ENCODE data around the gene CEP57.

CEP57 gene

DNA sequence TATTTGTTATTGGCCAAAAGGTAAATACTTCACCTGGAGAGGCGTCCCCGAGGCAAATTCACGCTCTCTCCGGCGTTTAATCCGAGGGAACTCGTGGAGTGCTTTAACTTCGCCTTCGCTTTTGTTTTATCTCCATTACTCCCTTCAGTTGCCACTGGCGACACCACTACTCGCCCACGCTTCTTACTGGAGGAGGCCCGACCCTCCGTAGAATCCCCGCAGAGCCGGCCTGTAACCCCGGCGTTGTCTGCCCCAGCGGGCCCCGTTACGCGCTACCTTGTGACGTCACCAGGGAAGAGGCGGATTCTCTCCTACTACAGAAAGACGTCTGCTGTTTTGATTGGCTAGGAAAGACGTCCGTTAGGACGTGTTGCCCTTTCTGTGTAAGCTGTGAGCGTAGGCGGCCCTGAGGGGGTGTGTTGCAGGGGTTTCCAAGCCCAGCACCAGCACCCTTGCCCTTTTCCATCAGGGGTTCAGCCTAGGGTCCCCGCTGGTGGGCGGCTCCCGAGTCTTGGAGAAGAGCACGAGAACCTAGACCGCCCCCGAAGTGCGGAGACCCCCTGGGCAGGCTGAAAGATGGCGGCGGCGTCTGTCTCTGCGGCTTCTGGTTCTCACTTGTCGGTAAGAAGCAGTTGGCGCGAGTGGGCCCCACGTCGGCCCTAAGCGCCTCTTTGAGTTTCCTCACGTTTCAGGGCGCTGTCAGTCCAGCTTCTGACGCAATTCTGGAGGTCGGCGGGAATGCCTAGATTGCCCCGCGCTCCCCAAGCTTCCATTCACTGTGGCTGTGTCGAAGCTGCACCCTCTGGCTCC, at the start of gene CEP57:
Gene CEP57, plus strand, starts transcription at position 376 of the 810 bp plus-strand sequence. Its CDS starts 201 bp downstream, at position 577.
- peak; percentile 94 for DNase-seq (ENCODE audit: low spot score)

DNA sequence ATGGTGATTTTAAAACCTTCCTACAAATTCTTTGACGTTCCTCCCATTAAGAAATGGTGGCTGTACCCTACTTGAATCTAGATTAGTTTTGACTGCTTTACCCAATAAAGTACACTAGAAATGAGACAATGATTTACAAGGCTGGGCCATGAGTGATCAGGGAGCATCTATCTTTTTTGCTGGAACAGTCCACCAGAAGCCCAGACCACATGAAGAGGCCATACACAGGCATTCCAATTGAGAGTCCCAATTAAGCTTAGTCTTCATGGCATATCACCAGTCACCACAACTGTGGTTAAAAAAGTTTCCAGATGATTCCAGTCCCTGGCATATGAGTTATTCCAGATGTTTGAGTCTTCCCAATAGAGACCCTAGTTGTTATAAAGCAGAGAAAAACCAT, 40.2 kb upstream of the CEP57 start:
- DNase-seq (ENCODE audit: low spot score), result no peak

DNA sequence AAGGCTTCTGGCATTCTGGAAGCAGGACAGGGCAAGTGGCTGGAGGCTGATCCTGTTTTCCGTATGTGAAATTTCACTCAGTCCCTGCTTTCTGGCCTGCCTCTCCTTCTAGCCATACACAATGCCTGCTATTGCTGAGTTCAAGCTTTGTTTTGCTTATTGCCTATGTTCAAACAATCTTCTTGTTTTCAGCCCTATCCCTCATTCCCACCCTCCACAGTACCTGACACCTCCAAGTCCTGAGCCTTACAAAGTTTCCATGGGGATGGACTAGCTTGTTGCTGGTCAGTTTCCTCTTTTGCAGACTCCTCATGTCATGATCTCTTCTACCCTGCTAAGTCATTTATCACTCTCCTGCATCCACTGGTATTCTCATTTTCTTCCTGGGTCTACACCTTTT, 38.8 kb upstream of the CEP57 start:
- DNase-seq (ENCODE audit: low spot score), result no peak

DNA sequence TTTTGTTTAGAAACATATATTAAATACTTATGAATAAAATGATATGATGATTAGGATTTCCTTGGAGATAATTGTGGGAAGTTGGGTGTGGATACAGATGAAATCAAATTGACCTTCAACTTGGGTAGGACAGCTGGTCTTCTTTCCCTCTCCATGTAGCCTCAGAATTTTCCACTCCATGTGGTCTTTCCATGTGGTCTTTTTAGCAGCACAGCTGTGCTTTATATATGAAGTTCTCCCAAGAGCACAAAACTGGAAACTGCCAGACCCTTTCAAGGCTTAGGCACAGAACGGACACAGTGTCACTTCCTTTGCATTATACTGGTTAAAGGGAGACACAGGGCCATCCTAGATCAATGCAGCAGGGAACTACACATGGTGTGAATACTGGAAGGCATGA, 29.4 kb upstream of the CEP57 start:
- no peak for DNase-seq (ENCODE audit: low spot score)

DNA sequence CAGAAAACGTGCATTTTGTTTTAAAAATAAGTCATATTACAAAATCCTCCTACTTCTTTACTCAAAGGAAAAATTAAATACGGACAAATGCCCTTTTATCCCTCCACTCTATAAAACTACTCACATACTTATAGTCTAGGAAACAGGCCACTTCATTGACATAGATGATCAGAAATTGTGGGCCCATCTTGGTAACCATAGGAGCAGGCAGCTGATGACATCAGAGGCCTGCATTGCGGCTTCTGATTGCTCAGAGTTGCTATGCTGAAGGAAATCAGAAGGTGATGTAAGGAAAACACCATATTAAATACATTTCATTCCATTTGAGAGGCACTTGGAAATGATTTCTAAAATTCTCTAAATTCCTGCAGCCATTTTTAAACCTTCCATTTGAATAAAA, 27.8 kb upstream of the CEP57 start:
- no peak for DNase-seq (ENCODE audit: low spot score)

DNA sequence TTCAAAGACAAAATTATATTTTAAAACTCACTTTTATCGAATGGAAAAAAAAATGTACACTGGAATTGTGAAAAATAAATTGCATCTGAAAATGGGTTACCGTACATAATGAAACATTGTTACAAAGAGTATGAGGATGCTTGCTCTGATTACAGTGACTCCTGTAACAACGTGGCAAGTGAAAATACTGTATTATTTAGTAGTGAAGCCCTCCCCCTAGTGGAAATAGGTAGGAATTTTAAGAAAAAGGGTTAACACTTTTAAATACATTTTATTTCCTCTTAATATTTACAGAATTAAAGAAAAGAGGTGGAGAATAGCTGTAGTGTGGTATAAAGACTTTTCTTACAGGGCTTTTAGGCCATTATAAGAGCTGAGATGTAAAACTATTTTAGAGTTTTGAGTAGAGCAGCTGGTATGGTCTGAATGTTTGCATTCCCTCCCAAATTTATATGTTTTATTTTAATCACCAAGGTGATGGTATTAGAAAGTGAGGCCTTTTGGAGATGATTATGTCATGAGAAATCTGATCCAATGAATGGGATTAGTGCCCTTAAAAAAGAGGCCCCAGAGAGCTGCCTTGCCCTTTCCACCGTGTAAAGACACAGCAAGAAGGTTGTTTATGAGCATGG, 25.9 kb upstream of the CEP57 start:
- peak; percentile 58 for DNase-seq (ENCODE audit: low spot score)

DNA sequence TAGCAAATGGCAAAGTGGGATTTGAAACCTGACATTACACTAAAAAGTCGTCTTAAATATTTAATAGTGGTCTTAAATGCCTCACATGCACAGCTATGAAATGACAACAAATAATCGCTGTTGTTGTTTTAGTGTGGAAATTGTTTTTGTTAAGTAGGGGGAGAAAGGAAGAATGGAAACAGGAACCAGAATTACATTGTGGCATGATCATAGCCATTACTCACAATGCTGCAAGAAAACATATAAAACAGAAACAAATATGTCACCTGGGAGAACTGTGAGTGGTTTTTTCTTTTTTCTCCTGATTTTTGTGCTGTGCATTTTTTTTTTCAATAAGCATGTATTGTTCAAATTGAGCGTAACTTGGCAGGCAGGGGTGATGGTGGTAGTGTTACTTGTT, 23.6 kb upstream of the CEP57 start:
- no peak for DNase-seq (ENCODE audit: low spot score)

DNA sequence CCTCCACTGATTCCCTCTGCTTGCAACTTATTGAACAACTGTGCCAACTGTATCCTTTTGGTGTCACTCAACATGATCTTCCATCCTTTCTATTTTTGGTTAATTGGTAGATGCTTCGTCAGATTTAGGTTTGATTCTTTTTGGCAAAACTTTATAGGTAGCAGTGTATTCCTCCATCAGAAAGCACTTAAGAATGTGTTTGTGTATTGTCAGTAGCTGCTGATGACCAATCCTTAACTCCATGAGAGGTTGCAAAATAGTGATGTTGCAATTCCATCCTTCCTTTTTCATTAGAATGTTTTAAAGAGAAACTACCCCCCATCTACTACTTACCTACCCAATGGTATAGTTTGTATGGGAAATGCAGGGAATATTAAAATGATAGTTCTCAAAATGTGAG, 22.8 kb upstream of the CEP57 start:
- DNase-seq (ENCODE audit: low spot score), result no peak

DNA sequence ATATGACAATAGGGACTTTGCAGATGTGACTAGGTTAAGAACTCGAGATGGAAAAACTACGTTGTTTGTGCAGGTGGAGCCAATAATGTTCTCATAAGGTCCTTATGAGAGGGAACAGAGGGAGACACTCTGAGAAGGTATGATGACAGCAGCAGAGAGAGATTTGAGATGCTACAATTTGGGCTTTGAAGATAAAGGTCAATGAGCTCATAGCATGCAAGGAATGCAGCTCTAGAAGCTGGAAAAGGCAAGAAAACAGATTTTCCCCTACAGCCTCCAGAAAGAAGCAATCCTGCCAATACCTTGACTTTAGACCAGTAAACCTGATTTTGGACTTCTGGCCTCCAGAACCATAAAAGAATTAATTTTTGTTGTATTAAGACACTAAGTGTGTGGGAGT, 21.8 kb upstream of the CEP57 start:
- no peak for DNase-seq (ENCODE audit: low spot score)

DNA sequence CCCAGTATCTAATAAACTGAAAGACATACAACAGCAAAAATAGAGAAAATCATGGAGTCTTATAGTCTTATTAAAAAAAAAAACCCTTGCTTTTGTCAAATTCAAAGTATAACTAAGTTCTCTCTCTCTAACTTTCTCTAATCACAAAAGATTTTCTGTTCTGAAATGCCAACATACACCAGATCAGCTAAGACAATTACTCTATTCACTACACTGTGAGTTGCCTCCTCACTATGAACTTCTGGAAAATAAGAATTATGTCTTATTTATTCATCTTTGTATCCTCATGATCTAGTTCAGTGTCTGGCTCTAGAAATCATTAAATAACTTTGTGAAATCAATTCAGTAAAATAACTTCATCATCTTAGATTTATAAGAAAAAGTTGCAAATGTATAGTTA, 13.4 kb upstream of the CEP57 start:
- no peak for DNase-seq (ENCODE audit: low spot score)

DNA sequence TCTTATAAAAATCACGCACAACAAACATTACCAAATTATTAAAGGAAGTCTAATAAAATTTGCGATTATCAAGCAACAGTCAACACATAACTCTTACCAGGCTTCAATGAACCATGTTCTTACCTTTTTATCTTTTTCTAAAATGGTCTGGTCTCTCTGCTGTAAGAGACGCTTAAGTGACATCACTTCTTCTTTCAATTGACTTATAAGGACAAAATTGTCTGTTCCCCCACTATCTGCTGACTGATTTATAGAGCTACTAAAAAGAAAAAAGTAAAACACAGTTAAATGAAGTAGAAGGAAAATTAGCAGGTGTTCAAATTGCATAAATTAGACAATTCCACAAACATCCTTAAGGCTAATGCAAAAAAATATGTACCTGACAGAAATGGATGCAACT, 11.6 kb upstream of the CEP57 start:
- no peak for DNase-seq (ENCODE audit: low spot score)

DNA sequence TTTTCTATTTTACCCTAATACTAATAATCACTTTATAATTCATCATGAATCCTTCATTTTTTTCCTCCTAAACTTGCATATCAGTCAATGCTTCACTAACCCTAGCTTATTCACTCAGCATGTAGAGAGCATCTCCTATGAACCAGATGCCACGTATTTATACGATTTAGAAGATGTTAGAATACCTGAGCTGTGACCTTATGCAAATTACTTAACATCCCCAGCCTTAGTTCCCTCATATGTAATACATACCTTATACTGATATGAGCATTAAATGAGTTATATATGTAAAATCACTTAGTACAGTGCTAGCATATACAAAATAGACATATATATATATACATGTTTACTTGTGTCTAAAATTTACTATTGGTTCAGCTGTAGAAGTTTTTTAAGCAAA, 9.8 kb upstream of the CEP57 start:
- no peak for DNase-seq (ENCODE audit: low spot score)

DNA sequence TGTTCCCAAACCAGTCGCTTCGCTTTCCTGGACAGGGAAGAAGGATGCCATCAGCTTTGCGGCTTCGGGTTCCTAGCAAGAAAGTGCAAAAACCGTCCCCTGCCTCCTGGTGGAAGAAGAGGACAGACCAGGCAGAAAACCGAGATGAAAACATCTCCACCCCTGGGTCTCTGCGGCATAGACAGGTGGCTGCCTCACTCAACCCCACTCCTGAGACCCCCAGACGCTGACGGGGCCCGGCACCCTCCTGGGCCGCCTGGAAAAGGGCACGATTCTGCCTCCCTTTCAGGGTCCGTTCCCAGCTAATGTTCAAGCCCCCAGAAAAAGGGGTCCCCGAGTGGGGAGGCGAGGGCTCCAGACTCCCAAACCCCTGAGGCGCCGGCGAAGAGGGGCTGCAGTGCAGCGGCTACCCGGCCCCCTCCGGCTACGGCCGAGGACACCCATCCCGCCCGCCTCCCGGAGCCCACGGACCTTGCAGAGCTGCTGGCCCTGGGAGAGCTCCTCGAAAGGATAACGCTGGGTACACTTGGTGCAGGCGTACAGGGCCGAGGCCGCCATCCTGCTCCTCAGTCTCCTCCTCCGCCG, 1.3 kb upstream of the CEP57 start:
- peak; percentile 23 for DNase-seq (ENCODE audit: low spot score)

DNA sequence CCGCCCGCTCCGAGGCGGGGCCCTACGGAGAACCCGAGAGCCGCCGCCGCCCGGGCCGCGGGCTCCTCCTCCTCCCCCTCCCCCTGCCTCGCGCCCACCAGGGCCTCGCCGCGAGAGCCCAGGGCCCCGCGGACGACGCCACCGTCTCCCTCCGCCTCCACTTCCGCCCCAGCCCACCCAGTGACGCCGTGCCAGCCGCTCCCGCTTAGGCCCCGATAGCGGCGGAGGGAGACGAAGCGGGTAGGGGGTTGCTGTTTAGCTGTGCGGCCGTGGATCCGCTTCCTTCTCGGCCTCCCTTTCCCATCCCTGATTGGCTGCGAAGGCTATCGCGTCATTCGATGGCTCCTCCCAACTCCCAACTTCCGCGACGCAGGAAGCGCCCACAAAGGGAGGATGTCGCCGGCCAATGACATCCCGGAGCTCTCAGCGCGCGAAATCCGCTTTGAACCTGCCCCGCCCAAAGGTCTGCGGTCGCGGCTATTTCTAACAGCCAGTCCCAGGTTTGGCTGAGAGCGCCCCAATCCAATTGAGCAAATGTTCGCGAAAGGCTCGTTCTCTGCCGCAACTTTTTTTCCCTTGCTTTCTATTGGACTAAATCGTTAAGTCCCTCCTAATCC, 684 bp upstream of the CEP57 start, which contains the start of gene FAM76B:
Gene FAM76B, minus strand, starts transcription at position 277 of the 617 bp plus-strand sequence. CDS start 304 bp downstream, outside the sequence.
- DNase-seq (ENCODE audit: low spot score), result peak; percentile 96

DNA sequence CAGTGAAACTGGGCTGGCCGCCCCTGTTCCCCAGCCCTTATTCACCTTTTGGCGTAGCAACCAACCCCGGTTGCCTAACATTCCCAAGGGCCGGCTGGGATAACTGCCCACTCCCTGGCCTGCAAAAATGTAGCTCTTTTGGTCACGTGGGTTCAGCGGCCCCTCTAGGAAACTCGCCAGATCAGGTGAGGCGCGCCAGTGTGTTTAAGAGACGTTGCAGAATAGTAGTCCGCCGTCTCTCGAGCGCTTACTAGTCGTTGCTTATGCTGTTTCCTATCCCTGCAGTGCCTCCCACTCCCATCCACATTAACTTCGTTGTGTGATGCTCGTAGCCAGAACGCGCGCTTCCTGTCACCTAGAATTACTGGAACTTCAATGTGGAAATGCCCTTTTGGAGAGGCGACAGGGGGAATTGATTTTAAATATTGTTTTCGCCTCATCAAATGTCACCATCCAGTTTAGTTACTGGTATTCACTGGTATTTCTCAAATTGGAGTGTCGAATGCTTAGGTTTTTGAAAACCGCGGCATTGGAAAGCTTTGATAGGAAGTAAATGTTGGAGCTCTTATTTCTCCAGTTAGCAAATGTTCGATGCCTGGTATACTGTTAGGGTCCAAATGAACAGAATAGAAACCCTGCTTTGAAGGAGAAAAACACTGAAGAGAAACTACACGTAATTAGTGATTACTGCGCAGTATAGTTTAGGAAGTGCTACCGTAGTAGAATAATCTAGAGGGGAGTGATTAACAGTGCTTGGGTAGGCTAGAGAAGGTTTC, 823 bp downstream of the CEP57 start:
- peak; percentile 31 for DNase-seq (ENCODE audit: low spot score)

DNA sequence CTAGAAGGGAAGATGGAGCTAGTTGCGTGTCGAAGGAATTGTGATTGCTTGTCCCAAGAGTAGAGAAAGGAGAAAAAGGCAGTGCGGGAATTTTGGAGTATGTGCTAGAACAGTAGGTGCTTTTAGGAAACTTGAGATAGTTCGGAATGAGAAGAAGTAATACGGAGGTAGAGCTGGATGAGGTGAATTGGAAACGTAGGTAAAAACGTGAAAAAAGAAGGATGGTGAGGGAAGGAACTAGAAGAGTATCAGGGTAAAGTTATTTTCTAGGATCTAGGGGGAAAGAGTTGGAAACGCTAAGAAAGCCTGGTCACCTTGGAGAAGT, 1.4 kb downstream of the CEP57 start:
- no peak for DNase-seq (ENCODE audit: low spot score)

DNA sequence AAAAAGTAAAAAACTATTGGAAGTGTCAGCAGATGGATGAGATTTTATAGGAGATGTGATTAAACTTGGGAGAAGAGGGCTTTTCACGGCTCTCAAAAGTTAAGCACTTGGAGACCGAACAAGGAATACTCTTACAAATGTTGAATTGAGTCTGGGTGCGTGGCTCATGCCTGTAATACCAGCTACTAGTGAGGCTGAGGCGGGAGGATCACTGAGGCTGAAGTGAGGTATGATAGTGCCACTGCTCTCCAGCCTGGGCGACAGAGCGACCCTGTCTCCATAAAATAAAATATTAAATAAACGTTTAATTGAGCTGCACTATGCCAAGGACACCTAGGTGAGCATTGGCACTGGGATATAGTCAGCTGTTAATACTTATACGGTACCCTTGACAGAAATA, 1.9 kb downstream of the CEP57 start:
- no peak for DNase-seq (ENCODE audit: low spot score)

DNA sequence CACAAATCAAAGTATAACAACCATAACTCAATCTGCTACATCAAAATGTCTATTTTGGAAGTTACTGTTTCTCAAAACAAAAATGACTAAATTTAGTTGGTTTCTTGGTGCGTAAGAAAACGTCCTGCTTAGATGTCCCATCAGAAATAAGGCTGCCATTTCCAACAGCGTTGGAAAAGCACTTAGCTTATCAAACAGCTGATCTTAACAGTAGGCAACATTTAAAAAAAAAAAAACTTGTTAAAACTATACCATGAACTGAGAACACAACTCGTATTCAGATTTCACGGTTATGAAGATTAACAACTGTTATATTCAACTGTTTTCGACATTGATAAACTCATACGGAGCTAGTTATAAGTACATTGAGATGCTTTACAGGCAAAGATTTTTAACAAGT, 2.4 kb downstream of the CEP57 start:
- no peak for DNase-seq (ENCODE audit: low spot score)

DNA sequence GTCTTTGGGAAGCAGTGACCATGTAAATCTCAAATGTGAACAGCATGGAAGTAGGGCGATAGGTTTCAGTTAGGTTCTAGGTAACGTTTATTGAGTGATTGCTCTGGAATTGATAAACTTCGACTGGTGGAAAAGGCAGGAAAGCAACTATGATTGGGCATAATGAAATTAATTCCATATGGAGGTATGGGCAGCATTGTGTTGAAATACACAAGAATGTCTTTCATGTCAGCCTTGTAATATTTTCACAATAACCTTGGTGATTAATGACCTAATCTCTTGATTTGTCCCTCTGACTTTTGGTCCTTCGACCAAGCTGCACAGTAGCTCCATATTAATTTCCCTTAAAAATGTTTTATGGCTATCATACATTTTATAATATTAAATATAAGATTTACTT, 2.8 kb downstream of the CEP57 start:
- no peak for DNase-seq (ENCODE audit: low spot score)

DNA sequence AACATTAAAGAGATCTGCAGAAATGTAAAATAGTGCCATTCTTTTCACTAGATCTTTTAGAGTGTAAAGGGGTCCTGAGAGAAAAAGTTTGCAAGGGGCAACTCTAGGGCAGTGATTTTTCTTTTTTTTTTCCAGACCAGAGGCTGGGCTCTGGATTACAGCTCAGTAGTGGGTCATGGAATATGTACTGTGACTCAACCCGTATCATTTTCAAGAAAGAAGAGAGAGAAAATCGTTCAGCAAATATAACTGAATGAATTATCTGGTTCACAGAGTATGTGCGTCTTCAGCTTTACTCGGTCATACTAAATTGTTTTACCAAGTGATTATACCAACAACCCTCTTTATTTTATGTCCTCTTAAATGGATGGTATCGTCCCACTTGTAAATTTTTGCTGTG, 3.8 kb downstream of the CEP57 start:
- no peak for DNase-seq (ENCODE audit: low spot score)

DNA sequence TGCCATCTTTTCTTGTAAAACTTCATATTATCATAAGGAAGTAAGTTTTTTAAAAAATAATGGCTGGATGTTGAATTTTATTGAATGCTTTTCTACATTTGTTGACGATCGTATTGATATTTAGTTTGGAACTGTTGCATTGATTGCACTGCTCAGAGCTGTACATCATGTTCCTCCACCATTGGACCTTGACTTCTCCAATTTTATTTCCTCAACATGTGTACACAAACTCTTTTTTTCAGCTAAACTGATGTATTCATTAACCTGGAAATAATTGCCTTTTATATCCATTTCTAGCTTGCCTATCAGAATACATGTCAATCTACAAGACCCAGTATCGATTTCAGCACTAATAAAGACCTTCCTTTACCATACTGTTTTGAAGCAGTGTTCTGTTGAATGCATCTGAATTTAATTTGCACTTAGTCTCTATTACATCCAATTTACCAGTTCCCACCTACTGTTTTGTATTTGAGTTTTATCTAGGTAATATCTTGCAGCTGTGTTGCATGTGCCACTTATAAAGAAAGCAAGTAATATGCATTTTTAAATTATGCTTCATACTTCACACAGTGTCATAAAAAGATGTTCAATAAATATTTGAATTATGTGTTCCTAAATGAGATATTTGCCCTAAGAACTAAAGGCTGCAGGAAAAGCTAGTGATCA, 5.5 kb downstream of the CEP57 start:
- no peak for DNase-seq (ENCODE audit: low spot score)

DNA sequence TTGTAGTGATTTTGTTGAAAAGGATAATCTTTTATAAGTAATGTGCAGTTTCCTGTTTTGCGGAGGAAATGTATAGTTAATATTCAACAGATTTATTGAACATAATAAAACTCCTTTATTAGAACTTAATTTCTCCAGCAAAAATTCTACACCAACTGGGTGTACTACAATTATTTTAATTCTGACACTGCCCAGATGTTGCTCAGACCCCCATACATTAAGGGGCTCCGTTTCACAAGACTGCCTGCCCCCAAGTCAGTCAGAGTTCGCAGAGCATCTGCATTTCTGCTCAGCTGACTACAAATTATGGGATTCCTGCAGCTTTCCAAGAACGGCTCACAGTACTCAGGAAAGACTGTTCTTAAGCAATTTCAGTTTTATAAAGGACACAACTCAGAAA, 6.2 kb downstream of the CEP57 start:
- DNase-seq (ENCODE audit: low spot score), result no peak
